Smooth muscle cell (in vitro differentiated cells): Measurements from ENCODE around the gene MB21D2. TPM values are rescaled to one million over a fixed set of nuclear protein-coding genes. Genes with fewer than 3 reads are reported as not detected.
"Not testable (repeated sequence)": the region's sequence is repeated elsewhere in the genome, so short reads cannot be mapped to it uniquely, and the experiment has no call there.

Experiments used
- DNase-seq: peaks from one replicate; lab custom pipeline; 2025; ENCODE audit not compliant: unreplicated experiment; lab: John Stamatoyannopoulos, UW
- H2AFZ ChIP-seq: fragments of 200-600 bp; sonication (generic); 2 replicates; pipeline ENCODE4 v1.6.0; 2016; ENCODE audit warnings: antibody characterized with exemption, low read depth, mild to moderate bottlenecking
- H3F3A ChIP-seq: fragments of 200-600 bp; sonication (generic); 2 replicates; pipeline ENCODE4 v1.6.0; 2017; ENCODE audit warnings: antibody characterized with exemption, low read depth
- H3K27ac ChIP-seq: fragments of 200-600 bp; sonication (generic); 2 replicates; pipeline ENCODE4 v1.5.1; 2016; ENCODE audit warnings: low read depth, mild to moderate bottlenecking
- H3K27me3 ChIP-seq: fragments of 200-600 bp; sonication (generic); 2 replicates; pipeline ENCODE4 v1.6.1; 2016; ENCODE audit warnings: low read depth, mild to moderate bottlenecking
- H3K36me3 ChIP-seq: fragments of 200-600 bp; sonication (generic); 2 replicates; pipeline ENCODE4 v1.5.1; 2016; ENCODE audit warnings: low read depth
- H3K4me1 ChIP-seq: fragments of 200-600 bp; sonication (generic); 2 replicates; pipeline ENCODE4 v1.5.1; 2016; ENCODE audit warnings: low read depth
- H3K4me2 ChIP-seq: fragments of 200-600 bp; sonication (generic); 2 replicates; pipeline ENCODE4 v1.6.0; 2016; ENCODE audit warnings: mild to moderate bottlenecking
- H3K4me3 ChIP-seq: fragments of 200-600 bp; sonication (generic); 2 replicates; pipeline ENCODE4 v1.5.1; 2016; ENCODE audit warnings: mild to moderate bottlenecking
- H3K79me2 ChIP-seq: fragments of 200-600 bp; sonication (generic); 2 replicates; pipeline ENCODE4 v1.6.0; 2016; ENCODE audit warnings: low read depth, mild to moderate bottlenecking
- H3K9ac ChIP-seq: fragments of 200-600 bp; sonication (generic); 2 replicates; pipeline ENCODE4 v1.6.0; 2016; ENCODE audit warnings: low read depth
- H3K9me3 ChIP-seq: fragments of 200-600 bp; sonication (generic); replicated peaks from 2 replicates; pipeline ENCODE4 v1.5.1; 2016; ENCODE audit warnings: low read depth
- H4K20me1 ChIP-seq: fragments of 200-600 bp; sonication (generic); 2 replicates; pipeline ENCODE4 v1.6.0; 2016; ENCODE audit warnings: low read depth
- WGBS: methylation state at CpG from one replicate; pipeline ENCODE4 v1.1.7; 2016; ENCODE audit warnings: low lambda C conversion rate; 5-methylcytosine and 5-hydroxymethylcytosine counted together
- polyA plus RNA-seq: library from polyadenylated mRNA; unstranded; fragments of >200 nt; fragmentation: Nextera tagmentation; extraction: Ambion mirVana; gene quantifications from 2 replicates; pipeline ENCODE4 v1.2.1, GENCODE V29; 2016
- total RNA-seq: library from RNA; depleted of rRNA; stranded (reverse); fragments of >200 nt; gene quantifications from 2 replicates; pipeline ENCODE4 v1.2.3, GENCODE V29; 2014
- TF ChIP-seq, protein P1 (sequence below): fragments of 200-600 bp; sonication (generic); IDR thresholded peaks from 2 replicates; pipeline ENCODE4 v1.5.1; 2017; ENCODE audit warnings: borderline replicate concordance, mild to moderate bottlenecking, antibody characterized with exemption; ENCODE audit not compliant: insufficient read depth, poor library complexity, severe bottlenecking

The MB21D2 gene
- total and polyA plus RNA-seq, 2 experiments from 2014 or later: 5.2 to 17.1 TPM

DNA sequence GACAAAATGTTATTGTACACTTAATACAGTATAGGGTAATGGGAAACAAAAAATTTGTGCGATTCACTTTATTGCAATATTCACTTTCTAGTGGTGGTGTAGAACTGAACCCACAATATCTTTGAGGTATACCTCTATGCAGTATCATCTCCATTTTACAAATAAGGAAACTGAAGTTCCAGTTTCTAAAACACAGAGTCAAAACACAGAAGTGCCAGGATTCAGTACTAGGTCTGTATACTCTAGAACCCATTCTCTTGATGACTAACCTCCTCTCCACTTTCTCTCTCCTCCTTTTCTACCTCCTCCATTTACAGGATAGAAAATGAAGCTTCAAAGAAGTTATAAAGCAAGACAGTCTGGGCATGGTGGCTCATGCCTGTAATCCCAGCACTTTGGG, 62.2 kb downstream of the MB21D2 start:
- Histone ChIP-seq H3K4me2 (no peak overlapping the region), H3K27me3 (no peaks in the 10 kb centered on the region), H3K4me1 (peaks cover 5% of the 10 kb centered on the region), H3K27ac (no peak overlapping the region), H3K79me2 (peaks cover 71% of the 10 kb centered on the region), H2AFZ (no peak overlapping the region), H3F3A (no peaks in the 10 kb centered on the region), H3K9ac (no peak overlapping the region), H4K20me1 (peaks cover 14% of the 10 kb centered on the region), H3K9me3 (no peaks in the 10 kb centered on the region), H3K36me3 (no peaks in the 10 kb centered on the region), H3K4me3 (no peak overlapping the region)
- 100% methylated on average over 1 of the region's 1 CpG for WGBS
- TF ChIP-seq, protein P1, sequence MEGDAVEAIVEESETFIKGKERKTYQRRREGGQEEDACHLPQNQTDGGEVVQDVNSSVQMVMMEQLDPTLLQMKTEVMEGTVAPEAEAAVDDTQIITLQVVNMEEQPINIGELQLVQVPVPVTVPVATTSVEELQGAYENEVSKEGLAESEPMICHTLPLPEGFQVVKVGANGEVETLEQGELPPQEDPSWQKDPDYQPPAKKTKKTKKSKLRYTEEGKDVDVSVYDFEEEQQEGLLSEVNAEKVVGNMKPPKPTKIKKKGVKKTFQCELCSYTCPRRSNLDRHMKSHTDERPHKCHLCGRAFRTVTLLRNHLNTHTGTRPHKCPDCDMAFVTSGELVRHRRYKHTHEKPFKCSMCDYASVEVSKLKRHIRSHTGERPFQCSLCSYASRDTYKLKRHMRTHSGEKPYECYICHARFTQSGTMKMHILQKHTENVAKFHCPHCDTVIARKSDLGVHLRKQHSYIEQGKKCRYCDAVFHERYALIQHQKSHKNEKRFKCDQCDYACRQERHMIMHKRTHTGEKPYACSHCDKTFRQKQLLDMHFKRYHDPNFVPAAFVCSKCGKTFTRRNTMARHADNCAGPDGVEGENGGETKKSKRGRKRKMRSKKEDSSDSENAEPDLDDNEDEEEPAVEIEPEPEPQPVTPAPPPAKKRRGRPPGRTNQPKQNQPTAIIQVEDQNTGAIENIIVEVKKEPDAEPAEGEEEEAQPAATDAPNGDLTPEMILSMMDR: no peak
- no peak for DNase-seq

DNA sequence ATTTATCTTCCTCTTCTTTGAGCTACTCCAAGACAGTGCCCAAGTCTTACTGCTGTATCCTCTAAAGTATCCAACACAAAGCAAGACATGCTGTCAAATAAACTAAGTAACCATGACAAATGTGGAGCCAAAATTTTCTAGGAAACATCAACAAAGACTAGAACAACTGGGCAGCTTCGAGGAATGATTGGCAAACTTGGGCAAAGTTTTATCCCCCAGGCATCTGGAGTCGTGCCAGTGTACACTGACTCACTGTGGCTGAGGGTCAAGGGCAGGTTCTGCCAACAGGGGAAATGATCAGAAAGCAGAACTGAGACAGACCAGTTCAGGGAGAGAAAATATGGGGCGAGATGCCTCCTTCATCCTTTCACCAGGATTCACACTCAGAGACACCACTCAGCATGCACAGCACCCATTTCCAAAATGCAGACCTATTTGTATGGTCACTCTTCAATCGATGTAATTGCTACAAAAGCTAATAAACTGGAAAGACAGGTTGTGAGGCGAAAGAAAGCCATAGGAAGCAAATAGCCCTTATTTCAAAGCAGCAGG, 65.8 kb downstream of the MB21D2 start:
- H3K9me3 ChIP-seq: no peaks in the 10 kb centered on the region
- H3K4me2 ChIP-seq: peak overlapping the region; percentile 15
- DNase-seq: no peak
- peaks cover 44% of the 10 kb centered on the region for H3K79me2 ChIP-seq
- H3F3A ChIP-seq: no peaks in the 10 kb centered on the region
- H3K27me3 ChIP-seq: no peaks in the 10 kb centered on the region
- H3K36me3 ChIP-seq: no peaks in the 10 kb centered on the region
- H3K27ac ChIP-seq: peak overlapping the region; percentile 87
- TF ChIP-seq, protein P1: no peak
- H3K4me1 ChIP-seq: peaks cover 15% of the 10 kb centered on the region
- H3K9ac ChIP-seq: no peak overlapping the region
- H4K20me1 ChIP-seq: no peaks in the 10 kb centered on the region
- 56% methylated on average over 5 of the region's 5 CpGs for WGBS
- no peak overlapping the region for H2AFZ ChIP-seq
- no peak overlapping the region for H3K4me3 ChIP-seq

DNA sequence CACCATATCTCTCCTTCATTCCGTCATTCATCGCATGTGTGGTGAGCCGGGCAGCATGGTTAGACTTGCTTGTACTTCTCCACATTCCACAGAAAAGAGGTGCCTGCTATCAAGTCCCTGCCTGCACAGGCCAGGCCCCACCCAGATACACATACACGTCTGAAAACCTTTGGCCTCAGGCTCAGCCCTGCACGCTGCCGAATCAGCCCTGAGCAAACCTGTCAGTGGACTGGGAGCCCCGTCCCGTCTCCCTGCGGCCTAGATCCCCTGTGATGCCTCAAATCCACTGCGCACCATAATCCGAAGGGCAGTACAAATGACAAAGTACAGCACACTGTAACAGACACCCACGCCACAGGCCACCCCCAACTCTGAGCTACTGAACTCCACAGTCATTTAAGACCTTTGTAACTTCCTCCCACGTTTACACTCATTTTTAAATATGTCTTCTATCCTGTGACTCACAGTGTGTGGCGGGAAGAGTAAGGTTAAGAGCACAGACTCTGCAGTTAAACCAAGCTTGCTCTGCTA, 67.1 kb downstream of the MB21D2 start:
- Histone ChIP-seq H3K36me3 (no peaks in the 10 kb centered on the region), H3K79me2 (peaks cover 43% of the 10 kb centered on the region), H3K4me1 (peaks cover 15% of the 10 kb centered on the region), H2AFZ (no peak overlapping the region), H3K27ac (peak overlapping the region; percentile 87), H3K27me3 (no peaks in the 10 kb centered on the region), H3K4me3 (no peak overlapping the region), H3K9ac (peak overlapping the region; percentile 7), H3K9me3 (no peaks in the 10 kb centered on the region), H3F3A (no peaks in the 10 kb centered on the region), H3K4me2 (peak overlapping the region; percentile 66), H4K20me1 (no peaks in the 10 kb centered on the region)
- peak; percentile 10 for DNase-seq
- TF ChIP-seq, protein P1: no peak
- 10% methylated on average over 14 of the region's 14 CpGs for WGBS

DNA sequence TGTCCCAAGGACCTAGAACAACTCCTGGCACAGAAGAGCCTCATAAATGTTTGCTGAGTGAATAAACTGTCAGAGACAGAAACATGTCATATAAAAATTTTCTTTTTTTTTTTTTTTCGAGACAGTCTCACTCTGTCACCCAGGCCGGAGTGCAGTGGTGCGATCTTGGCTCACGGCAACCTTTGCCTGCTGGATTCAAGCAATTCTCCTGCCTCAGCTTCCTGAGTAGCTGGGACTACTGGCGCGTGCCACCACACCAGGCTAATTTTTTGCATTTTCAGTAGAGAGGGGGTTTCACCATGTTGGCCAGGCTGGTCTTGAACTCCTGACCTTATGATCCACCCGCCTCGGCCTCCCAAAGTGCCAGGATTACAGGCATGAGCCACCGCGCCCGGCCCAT, 67.8 kb downstream of the MB21D2 start:
- H3K36me3 ChIP-seq, H3F3A ChIP-seq, H3K4me2 ChIP-seq, H2AFZ ChIP-seq, DNase-seq, H3K9me3 ChIP-seq, H4K20me1 ChIP-seq, H3K4me3 ChIP-seq, H3K27me3 ChIP-seq: not testable (repeated sequence)
- Histone ChIP-seq H3K79me2 (peaks cover 42% of the 10 kb centered on the region), H3K4me1 (peaks cover 15% of the 10 kb centered on the region), H3K9ac (peak overlapping the region; percentile 7), H3K27ac (peak overlapping the region; percentile 87)
- WGBS: 93% methylated on average over 11 of the region's 11 CpGs
